GM12878 (cell line): Measurements from ENCODE around the gene DFFB. TPM values are rescaled to one million over a fixed set of nuclear protein-coding genes. Genes with fewer than 3 reads are reported as not detected.

Source experiments
- ATAC-seq: fragments of 200-7000 bp; cut with Tn5 transposase; 3 replicates; pipeline ENCODE4 v1.9.1; 2020; ENCODE audit warnings: mild to moderate bottlenecking, moderate library complexity
- BruUV-seq: library from RNA; stranded (reverse); fragments of 400-500 nt; replicated peaks from 2 replicates; lab custom pipeline; 2021; lab: Mats Ljungman, UMichigan
- CTCF ChIA-PET: fragments of 300-600 bp; sonication (Branson Sonifier 250); formaldehyde crosslinking; extraction: SDS; loops from one replicate; lab custom pipeline; 2021; ENCODE audit warnings: inconsistent platforms; lab: Yijun Ruan, JAX
- POLR2A ChIA-PET: fragments of 350-600 bp; formaldehyde crosslinking; extraction: SDS; loops from one replicate; lab custom pipeline; 2021; ENCODE audit warnings: inconsistent platforms; lab: Charles Lee
- RAD21 ChIA-PET: fragments of 300-600 bp; sonication (Branson Sonifier 250); formaldehyde crosslinking; loops from one replicate; lab custom pipeline; 2023; ENCODE audit warnings: antibody characterized with exemption; ENCODE audit not compliant: unreplicated experiment; lab: Charles Lee
- SMC1A ChIA-PET: fragments of 300-600 bp; sonication (Branson Sonifier 250); formaldehyde crosslinking; loops from one replicate; lab custom pipeline; 2023; ENCODE audit not compliant: unreplicated experiment, uncharacterized antibody; lab: Charles Lee
- DNase-seq: peaks from one replicate; pipeline ENCODE4 v3.0.0-alpha.2; 2011; ENCODE audit warnings: low read depth, low spot score
- FAIRE-seq: peaks from 3 replicates; lab custom pipeline; 2011; peaks lifted over from hg19 to GRCh38; lab: Jason Lieb, UNC
- H2AFZ ChIP-seq: 2 replicates; pipeline ENCODE4 v1.6.0; 2011; ENCODE audit warnings: low read depth, low read length, control low read depth; ENCODE audit not compliant: control insufficient read depth
- H3K27ac ChIP-seq: 2 replicates; pipeline ENCODE4 v1.5.1; 2011; ENCODE audit warnings: control low read depth; ENCODE audit not compliant: control insufficient read depth, insufficient read depth
- H3K27me3 ChIP-seq, 2 experiments: replicated peaks in 1 of 2; 2 replicates each; pipeline versions ENCODE4 v1.6.0 to v1.6.1; 2011; ENCODE audit warnings: low read length in 1 of 2; ENCODE audit not compliant: control insufficient read depth in 2 of 2, insufficient read depth in 2 of 2
- H3K36me3 ChIP-seq, 2 experiments: 2 replicates each; pipeline ENCODE4 v1.5.1; 2011; ENCODE audit warnings: low read length in 1 of 2; ENCODE audit not compliant: control insufficient read depth in 2 of 2, insufficient read depth in 2 of 2
- H3K4me1 ChIP-seq: 2 replicates; pipeline ENCODE4 v1.6.1; 2011; ENCODE audit warnings: mild to moderate bottlenecking, low read length, moderate library complexity, mixed read lengths; ENCODE audit not compliant: control insufficient read depth, insufficient read depth
- H3K4me2 ChIP-seq: 2 replicates; pipeline ENCODE4 v1.6.0; 2011; ENCODE audit warnings: control low read depth; ENCODE audit not compliant: control insufficient read depth, insufficient read depth
- H3K4me3 ChIP-seq: fragments of 200-600 bp; sonication (generic); 2 replicates; pipeline ENCODE4 v1.5.1; 2016
- H3K79me2 ChIP-seq: 2 replicates; pipeline ENCODE4 v1.6.0; 2011; ENCODE audit warnings: low read length; ENCODE audit not compliant: control insufficient read depth, insufficient read depth
- H3K9ac ChIP-seq: 2 replicates; pipeline ENCODE4 v1.8.0; 2011; ENCODE audit warnings: low read length, control low read depth, mixed read lengths; ENCODE audit not compliant: control insufficient read depth, insufficient read depth
- H3K9me3 ChIP-seq: replicated peaks from 3 replicates; pipeline ENCODE4 v1.5.1; 2011; ENCODE audit warnings: mild to moderate bottlenecking, low read length; ENCODE audit not compliant: control insufficient read depth, insufficient read depth
- H4K20me1 ChIP-seq: 2 replicates; pipeline ENCODE4 v1.6.0; 2011; ENCODE audit not compliant: control insufficient read depth, insufficient read depth
- BHLHE40 ChIP-seq, 2 experiments: fragments of 450-650 bp in 1 of 2; IDR thresholded peaks; 2 replicates each; pipeline ENCODE4 v1.6.1; 2011 to 2017; ENCODE audit warnings: low read depth in 2 of 2, borderline replicate concordance in 1 of 2, improper control_type of control experiment in 1 of 2, low read length in 1 of 2, mild to moderate bottlenecking in 1 of 2
- CEBPZ ChIP-seq: fragments of 150-350 bp; IDR thresholded peaks from 2 replicates; pipeline ENCODE4 v1.6.1; 2016; ENCODE audit warnings: low read depth, low read length
- IKZF1 ChIP-seq: fragments of 450-650 bp; conservative IDR thresholded peaks from 2 replicates; pipeline ENCODE4 v1.6.1; 2017; ENCODE audit warnings: antibody characterized with exemption, mild to moderate bottlenecking
- IKZF2 ChIP-seq, 2 experiments: fragments of 450-650 bp; IDR thresholded peaks; 2 replicates each; pipeline ENCODE4 v1.6.1; 2017; ENCODE audit warnings: mild to moderate bottlenecking in 2 of 2, moderate library complexity in 2 of 2
- JUNB ChIP-seq: IDR thresholded peaks from 2 replicates; pipeline ENCODE4 v1.6.1; 2016; ENCODE audit warnings: antibody characterized with exemption, mild to moderate bottlenecking
- JUND ChIP-seq: IDR thresholded peaks from 2 replicates; pipeline ENCODE4 v1.6.1; 2012; ENCODE audit warnings: low read depth, mild to moderate bottlenecking, low read length, improper control_type of control experiment, moderate library complexity
- NFYA ChIP-seq: IDR thresholded peaks from 2 replicates; pipeline ENCODE4 v1.6.1; 2011; ENCODE audit warnings: low read depth, mild to moderate bottlenecking, low read length, improper control_type of control experiment, borderline replicate concordance
- NFYB ChIP-seq: IDR thresholded peaks from 2 replicates; pipeline ENCODE4 v1.6.1; 2011; ENCODE audit warnings: low read depth, mild to moderate bottlenecking, low read length, improper control_type of control experiment, moderate library complexity; ENCODE audit not compliant: insufficient read depth
- NR2C1 ChIP-seq: fragments of 450-650 bp; IDR thresholded peaks from 2 replicates; pipeline ENCODE4 v1.6.1; 2017; ENCODE audit warnings: antibody characterized with exemption, mild to moderate bottlenecking, moderate library complexity
- RELA ChIP-seq: fragments of 450-650 bp; IDR thresholded peaks from 2 replicates; pipeline ENCODE4 v1.8.0; 2014; ENCODE audit warnings: borderline replicate concordance; ENCODE audit not compliant: partially characterized antibody
- RELB ChIP-seq: fragments of 450-650 bp; IDR thresholded peaks from 2 replicates; pipeline ENCODE4 v1.6.1; 2017; ENCODE audit warnings: low read depth, mild to moderate bottlenecking, moderate library complexity
- RUNX3 ChIP-seq: IDR thresholded peaks from 2 replicates; pipeline ENCODE4 v1.6.1; 2012; ENCODE audit warnings: low read length, inconsistent platforms
- SMARCA5 ChIP-seq: fragments of 450-650 bp; IDR thresholded peaks from 2 replicates; pipeline ENCODE4 v1.6.1; 2017; ENCODE audit warnings: mild to moderate bottlenecking
- WGBS: methylation state at CpG from one replicate; pipeline ENCODE4 v1.1.6; 2016; ENCODE audit warnings: low lambda C conversion rate; ENCODE audit not compliant: insufficient replicate concordance, insufficient coverage; ENCODE audit errors: missing lambda C conversion rate; 5-methylcytosine and 5-hydroxymethylcytosine counted together
- in situ Hi-C: fragments of 300-500 bp; cut with MboI; formaldehyde crosslinking; loops from 9 replicates; pipeline ENCODE4 v1.14.3; 2018; ENCODE audit warnings: mixed read lengths
- intact Hi-C: fragments of 100-400 bp; cut with micrococcal nuclease; formaldehyde crosslinking; loops from one replicate; pipeline ENCODE4 v1.14.2; 2022; ENCODE audit not compliant: unreplicated experiment
- polyA plus RNA-seq, 11 experiments: library from polyadenylated mRNA; depleted of rRNA in 4 of 11; unstranded in 6 of 11; stranded (reverse) in 5 of 11; fragments of >200 nt; fragmentation: Nextera tagmentation in 4 of 11; fragmentation: Illumina TruSeq in 1 of 11; extraction: Ambion mirVana in 4 of 11; extraction: Trizol in 1 of 11; gene quantifications; 1 replicate in 1 of 11; 2 replicates in 10 of 11; pipeline versions ENCODE4 v1.2.1 to v1.2.3, GENCODE V29; 2011 to 2016; ENCODE audit warnings: inconsistent platforms in 2 of 11, missing spikeins in 2 of 11, low read depth in 1 of 11
- total RNA-seq, 4 experiments: library from RNA; depleted of rRNA in 3 of 4; stranded (reverse); fragments of >200 nt in 3 of 4; fragmentation: Illumina TruSeq in 1 of 4; extraction: Trizol in 1 of 4; gene quantifications; 2 replicates each; pipeline versions ENCODE4 v1.2.1 to v1.2.3, GENCODE V29; 2013 to 2021
- TF ChIP-seq, protein P1 (sequence below): fragments of 450-650 bp; formaldehyde crosslinking; IDR thresholded peaks from 2 replicates; pipeline ENCODE4 v1.5.0; 2022; ENCODE audit warnings: mild to moderate bottlenecking, missing genetic modification characterization

DFFB gene
- total and polyA plus RNA-seq, 10 of the 15 experiments (the other 5 are each of a cell fraction or from before 2014, with no cell fraction given) = 2.7 to 10.7 (median 6.5) TPM

DNA sequence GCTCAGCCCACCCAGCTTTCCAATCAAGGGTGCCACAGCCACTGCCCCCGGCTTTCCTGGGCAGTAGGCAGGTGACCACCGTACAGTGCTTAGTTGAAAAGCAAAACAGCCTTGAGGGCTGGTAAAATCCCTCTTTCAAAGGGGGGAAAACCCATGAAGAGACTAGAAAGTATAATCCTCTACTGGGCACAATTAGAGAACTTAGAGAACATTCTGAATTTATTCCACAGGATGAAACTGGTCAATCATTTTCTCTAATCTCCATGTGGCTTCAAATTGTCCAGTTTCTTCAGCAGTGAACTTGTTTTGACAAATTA lies 45.7 kb upstream of the DFFB start:
- ChIA-PET CTCF (interaction anchor here (0.8 kb wide), 1 partner anchor 10 kb away, joined by 3 read pairs; no protein-coding TSS in a partner anchor), SMC1A (no interaction called here), RAD21 (no interaction called here), POLR2A (no interaction called here)
- Histone ChIP-seq H3K9me3 (no peaks in the 10 kb centered on the region; the same call in 2 of the 3 replicates), H3K4me1 (no peaks in the 10 kb centered on the region), H3K27ac (no peak overlapping the region), H3K4me2 (peak overlapping the region; percentile 11; the same call in 1 of the 2 replicates), H4K20me1 (no peaks in the 10 kb centered on the region), H3K4me3 (no peak overlapping the region), H3K9ac (no peak overlapping the region), H3K27me3 (no peaks in the 10 kb centered on the region; a peak in 1 of 4 replicates), H2AFZ (no peak overlapping the region), H3K79me2 (no peaks in the 10 kb centered on the region)
- intact Hi-C loops = no loop called here
- in situ Hi-C loops = no loop called here
- FAIRE-seq (no peak), ATAC-seq (peak; percentile 71; the same call in 2 of the 3 replicates), DNase-seq (no peak)
- 0% methylated on average over 2 of the region's 2 CpGs for WGBS
- no TSS peak for BruUV-seq
- TF ChIP-seq RELA = no peak
- TF ChIP-seq JUNB = no peak
- no peak for TF ChIP-seq RELB
- 0 out of 2 replicates have a peak, but pooled peaks have one; percentile 14 for TF ChIP-seq IKZF1
- TF ChIP-seq BHLHE40 (IDR thresholded peaks at IDR 0.05; ENCODE audit: borderline replicate concordance in 1 of 2, low read depth in 2 of 2, low read length in 1 of 2) = peak in 1 of 2 experiments; percentile 46; a peak in 1 of 4 replicates
- TF ChIP-seq JUND = no peak
- no peak for TF ChIP-seq SMARCA5
- no peak for TF ChIP-seq NR2C1
- TF ChIP-seq RUNX3 = no peak
- no peak for TF ChIP-seq NFYA
- TF ChIP-seq CEBPZ = no peak
- TF ChIP-seq, protein P1, sequence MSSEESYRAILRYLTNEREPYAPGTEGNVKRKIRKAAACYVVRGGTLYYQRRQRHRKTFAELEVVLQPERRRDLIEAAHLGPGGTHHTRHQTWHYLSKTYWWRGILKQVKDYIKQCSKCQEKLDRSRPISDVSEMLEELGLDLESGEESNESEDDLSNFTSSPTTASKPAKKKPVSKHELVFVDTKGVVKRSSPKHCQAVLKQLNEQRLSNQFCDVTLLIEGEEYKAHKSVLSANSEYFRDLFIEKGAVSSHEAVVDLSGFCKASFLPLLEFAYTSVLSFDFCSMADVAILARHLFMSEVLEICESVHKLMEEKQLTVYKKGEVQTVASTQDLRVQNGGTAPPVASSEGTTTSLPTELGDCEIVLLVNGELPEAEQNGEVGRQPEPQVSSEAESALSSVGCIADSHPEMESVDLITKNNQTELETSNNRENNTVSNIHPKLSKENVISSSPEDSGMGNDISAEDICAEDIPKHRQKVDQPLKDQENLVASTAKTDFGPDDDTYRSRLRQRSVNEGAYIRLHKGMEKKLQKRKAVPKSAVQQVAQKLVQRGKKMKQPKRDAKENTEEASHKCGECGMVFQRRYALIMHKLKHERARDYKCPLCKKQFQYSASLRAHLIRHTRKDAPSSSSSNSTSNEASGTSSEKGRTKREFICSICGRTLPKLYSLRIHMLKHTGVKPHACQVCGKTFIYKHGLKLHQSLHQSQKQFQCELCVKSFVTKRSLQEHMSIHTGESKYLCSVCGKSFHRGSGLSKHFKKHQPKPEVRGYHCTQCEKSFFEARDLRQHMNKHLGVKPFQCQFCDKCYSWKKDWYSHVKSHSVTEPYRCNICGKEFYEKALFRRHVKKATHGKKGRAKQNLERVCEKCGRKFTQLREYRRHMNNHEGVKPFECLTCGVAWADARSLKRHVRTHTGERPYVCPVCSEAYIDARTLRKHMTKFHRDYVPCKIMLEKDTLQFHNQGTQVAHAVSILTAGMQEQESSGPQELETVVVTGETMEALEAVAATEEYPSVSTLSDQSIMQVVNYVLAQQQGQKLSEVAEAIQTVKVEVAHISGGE (CRISPR knock-in tag) = no peak
- no peak for TF ChIP-seq IKZF2 (IDR thresholded peaks at IDR 0.05)
- TF ChIP-seq NFYB = no peak
- TF ChIP-seq, all 136 proteins: peak for 2
- no peaks in the 10 kb centered on the region for H3K36me3 ChIP-seq
